Trophoblast cell (in vitro differentiated cells and primary cell): Measurements from ENCODE around the gene PTPRN2.

Experiments
- DNase-seq, 2 donors: peaks; one replicate each; pipeline ENCODE4 v3.0.0-alpha.2; 2016
- H2AFZ ChIP-seq: 2 replicates; pipeline ENCODE4 v1.6.1; 2013; ENCODE audit warnings: low read length, moderate library complexity, mild to moderate bottlenecking; ENCODE audit not compliant: insufficient read depth, poor library complexity
- H2AK5ac ChIP-seq: 2 replicates; pipeline ENCODE4 v1.6.1; 2013; ENCODE audit warnings: mild to moderate bottlenecking, low read length
- H2BK120ac ChIP-seq: 2 replicates; pipeline ENCODE4 v1.6.1; 2013; ENCODE audit warnings: low read length, mild to moderate bottlenecking, moderate library complexity; ENCODE audit not compliant: insufficient read depth, poor library complexity
- H2BK12ac ChIP-seq: 2 replicates; pipeline ENCODE4 v1.6.1; 2013; ENCODE audit warnings: mild to moderate bottlenecking, low read length, moderate library complexity
- H2BK5ac ChIP-seq: 2 replicates; pipeline ENCODE4 v1.6.1; 2013; ENCODE audit warnings: low read length, low read depth, moderate library complexity, mild to moderate bottlenecking; ENCODE audit not compliant: poor library complexity
- H3K14ac ChIP-seq: 2 replicates; pipeline ENCODE4 v1.6.1; 2013; ENCODE audit warnings: mild to moderate bottlenecking, low read length
- H3K18ac ChIP-seq: 2 replicates; pipeline ENCODE4 v1.6.1; 2013; ENCODE audit warnings: mild to moderate bottlenecking, low read length
- H3K23ac ChIP-seq: 2 replicates; pipeline ENCODE4 v1.6.1; 2013; ENCODE audit warnings: low read length
- H3K27ac ChIP-seq: 2 replicates; pipeline ENCODE4 v1.5.1; 2013; ENCODE audit warnings: low read depth, mild to moderate bottlenecking, inconsistent platforms, low read length, moderate library complexity
- H3K27me3 ChIP-seq: 2 replicates; pipeline ENCODE4 v1.6.1; 2013; ENCODE audit warnings: inconsistent platforms, mild to moderate bottlenecking, low read length, moderate library complexity; ENCODE audit not compliant: insufficient read depth
- H3K36me3 ChIP-seq, 2 experiments: 1 replicate in 1 of 2; 2 replicates in 1 of 2; pipeline ENCODE4 v1.6.1; 2013; ENCODE audit warnings: low read length in 2 of 2, mild to moderate bottlenecking in 2 of 2, moderate library complexity in 1 of 2; ENCODE audit not compliant: insufficient read depth in 2 of 2, control insufficient read depth in 1 of 2
- H3K4ac ChIP-seq: 2 replicates; pipeline ENCODE4 v1.6.1; 2013; ENCODE audit warnings: low read depth, mild to moderate bottlenecking, low read length, moderate library complexity
- H3K4me1 ChIP-seq, 2 experiments: 1 replicate in 1 of 2; 2 replicates in 1 of 2; pipeline ENCODE4 v1.6.1; 2013; ENCODE audit warnings: low read length in 2 of 2, mild to moderate bottlenecking in 2 of 2, moderate library complexity in 1 of 2; ENCODE audit not compliant: insufficient read depth in 2 of 2, control insufficient read depth in 1 of 2
- H3K4me2 ChIP-seq: 2 replicates; pipeline ENCODE4 v1.6.1; 2013; ENCODE audit warnings: inconsistent platforms, mild to moderate bottlenecking, low read length, moderate library complexity
- H3K4me3 ChIP-seq: 2 replicates; pipeline ENCODE4 v1.5.1; 2013; ENCODE audit warnings: mild to moderate bottlenecking, low read depth, low read length, inconsistent platforms
- H3K79me1 ChIP-seq: one replicate; pipeline ENCODE4 v1.6.1; 2013; ENCODE audit warnings: low read length
- H3K79me2 ChIP-seq: 2 replicates; pipeline ENCODE4 v1.6.1; 2013; ENCODE audit warnings: low read length, mild to moderate bottlenecking; ENCODE audit not compliant: control insufficient read depth, insufficient read depth, poor library complexity
- H3K9ac ChIP-seq: 2 replicates; pipeline ENCODE4 v1.6.1; 2013; ENCODE audit warnings: mild to moderate bottlenecking, low read length
- H3K9me3 ChIP-seq: 2 replicates; pipeline ENCODE4 v1.6.1; 2013; ENCODE audit warnings: low read depth, mild to moderate bottlenecking, control low read depth, inconsistent platforms, low read length; ENCODE audit not compliant: insufficient read depth
- H4K12ac ChIP-seq: 2 replicates; pipeline ENCODE4 v1.6.1; 2013; ENCODE audit warnings: low read depth, mild to moderate bottlenecking, low read length, moderate library complexity
- H4K8ac ChIP-seq: 2 replicates; pipeline ENCODE4 v1.6.1; 2013; ENCODE audit warnings: low read depth, mild to moderate bottlenecking, low read length, moderate library complexity
- H4K91ac ChIP-seq: one replicate; pipeline ENCODE4 v1.6.1; 2013; ENCODE audit warnings: low read depth, mild to moderate bottlenecking, low read length, moderate library complexity
- WGBS: extraction: QIAGEN DNeasy Blood & Tissue Kit; methylation state at CpG from one replicate; pipeline ENCODE4 v1.1.7; 2013; ENCODE audit warnings: missing lambda C conversion rate; ENCODE audit not compliant: insufficient read length, insufficient coverage; ENCODE audit errors: extremely low coverage; 5-methylcytosine and 5-hydroxymethylcytosine counted together

Gene PTPRN2

DNA sequence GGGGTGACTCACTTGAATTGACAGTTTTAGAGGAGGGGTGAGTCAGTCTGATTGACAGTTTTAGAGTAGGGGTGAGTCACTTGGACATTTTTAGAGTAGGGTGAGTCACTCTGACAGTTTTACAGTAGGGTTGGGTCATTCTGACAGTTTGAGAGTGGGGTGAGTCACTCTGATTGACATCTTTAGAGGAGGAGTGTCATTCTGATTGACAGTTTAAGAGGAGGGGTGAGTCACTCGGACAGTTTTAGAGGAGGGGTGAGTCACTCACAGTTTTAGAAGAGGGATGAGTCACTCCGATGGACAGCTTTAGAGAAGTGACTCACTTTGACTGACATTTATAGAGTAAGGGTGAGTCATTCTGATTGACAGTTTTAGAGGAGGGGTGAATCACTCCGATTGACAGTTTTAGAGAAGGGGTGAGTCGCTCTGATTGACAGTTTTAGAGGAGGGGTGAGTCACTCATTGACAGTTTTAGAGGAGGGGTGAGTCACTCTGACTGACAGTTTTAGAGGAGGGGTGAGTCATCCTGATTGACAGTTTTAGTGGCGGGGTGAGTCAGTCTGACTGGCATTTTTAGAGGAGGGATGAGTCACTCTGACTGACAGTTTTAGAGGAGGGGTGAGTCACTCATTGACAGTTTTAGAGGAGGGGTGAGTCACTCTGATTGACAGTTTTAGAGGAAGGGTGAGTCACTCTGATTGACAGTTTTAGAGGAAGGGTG is 655.0 kb downstream of the PTPRN2 start:
- Histone ChIP-seq H3K14ac (no peak overlapping the region), H3K18ac (no peak overlapping the region), H4K8ac (no peak overlapping the region), H2AK5ac (no peak overlapping the region), H3K23ac (no peak overlapping the region), H3K27me3 (no peaks in the 10 kb centered on the region), H3K36me3 (no peaks in the 10 kb centered on the region), H3K27ac (no peak overlapping the region), H3K4me2 (no peak overlapping the region), H3K4ac (no peak overlapping the region), H3K79me2 (no peaks in the 10 kb centered on the region), H3K4me3 (no peak overlapping the region), H3K9me3 (peaks cover 20% of the 10 kb centered on the region), H3K4me1 (no peaks in the 10 kb centered on the region), H2BK5ac (no peak overlapping the region), H3K9ac (no peak overlapping the region), H2BK12ac (no peak overlapping the region), H2BK120ac (no peak overlapping the region), H3K79me1 (no peaks in the 10 kb centered on the region), H2AFZ (no peak overlapping the region), H4K12ac (no peak overlapping the region), H4K91ac (no peak overlapping the region)
- WGBS: no CpG with 5 or more reads among the region's 5 CpGs
- DNase-seq: peak; percentile 18 to 43

DNA sequence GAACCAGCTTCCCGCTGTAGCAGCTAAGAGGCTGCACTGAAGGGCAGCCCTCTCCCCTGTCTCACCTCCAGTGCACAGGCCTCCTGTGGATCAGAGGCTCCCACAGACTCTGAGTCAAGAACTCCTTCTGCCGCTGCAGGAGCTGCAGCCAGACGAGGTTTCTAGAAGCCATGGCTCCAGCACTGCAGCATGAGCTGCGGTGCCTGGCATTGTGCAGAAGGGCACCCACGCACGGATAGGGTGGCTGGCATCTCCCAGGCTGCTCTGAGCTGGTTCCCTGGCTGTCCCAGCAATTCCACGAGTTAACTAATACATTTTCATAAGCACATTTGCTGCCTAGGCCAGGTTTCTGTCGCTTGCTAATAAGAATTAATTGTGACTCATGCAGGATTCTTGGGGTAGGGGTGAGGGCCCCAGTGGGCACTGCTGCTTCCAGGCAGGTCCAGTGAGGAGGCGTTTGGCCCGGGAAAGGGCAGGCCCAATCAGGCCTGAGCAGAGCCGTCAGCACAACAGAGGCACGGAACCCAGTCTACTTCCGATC is 656.6 kb downstream of the PTPRN2 start:
- no peaks in the 10 kb centered on the region for H3K27me3 ChIP-seq
- H2AK5ac ChIP-seq: no peak overlapping the region

DNA sequence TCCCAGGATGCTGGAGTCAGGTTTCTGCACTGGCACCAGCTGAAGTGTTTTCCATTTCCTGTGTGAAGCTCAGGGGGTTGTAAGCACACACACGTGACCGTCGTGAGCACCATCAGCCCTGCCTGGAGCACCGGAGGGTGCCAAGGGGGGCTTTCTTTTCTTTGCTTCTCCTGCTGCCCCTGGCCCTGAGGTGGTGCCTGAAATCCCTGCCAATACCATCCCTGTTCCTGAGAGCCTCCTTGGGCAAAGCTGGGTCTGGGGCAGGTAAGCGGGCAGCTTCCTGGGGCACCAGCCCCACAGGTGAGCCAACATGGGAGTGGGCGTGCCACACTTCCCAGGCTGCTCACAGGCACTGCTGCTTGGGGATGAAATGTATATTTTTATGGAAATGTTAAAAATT is 657.2 kb downstream of the PTPRN2 start:
- Histone ChIP-seq H2BK120ac (no peak overlapping the region), H3K4ac (no peak overlapping the region), H3K9me3 (peaks cover 17% of the 10 kb centered on the region), H4K8ac (no peak overlapping the region), H2AK5ac (no peak overlapping the region), H3K9ac (no peak overlapping the region), H3K4me1 (no peaks in the 10 kb centered on the region), H4K91ac (no peak overlapping the region), H3K79me2 (no peaks in the 10 kb centered on the region), H3K4me2 (no peak overlapping the region), H3K14ac (no peak overlapping the region), H3K4me3 (no peak overlapping the region), H3K18ac (no peak overlapping the region), H2AFZ (no peak overlapping the region), H2BK5ac (no peak overlapping the region), H3K79me1 (no peaks in the 10 kb centered on the region), H3K36me3 (no peaks in the 10 kb centered on the region), H3K27me3 (no peaks in the 10 kb centered on the region), H3K23ac (no peak overlapping the region), H3K27ac (no peak overlapping the region), H2BK12ac (no peak overlapping the region), H4K12ac (no peak overlapping the region)
- no peak for DNase-seq
- WGBS: no CpG with 5 or more reads among the region's 6 CpGs

More for the DNA sequence above, 656.6 kb downstream of the PTPRN2 start:
- whole genome bisulfite sequencing: no CpG with 5 or more reads among the region's 13 CpGs
- Histone ChIP-seq H3K4me3 (no peak overlapping the region), H4K12ac (no peak overlapping the region), H4K91ac (no peak overlapping the region), H3K36me3 (no peaks in the 10 kb centered on the region), H3K4me1 (no peaks in the 10 kb centered on the region), H2BK5ac (no peak overlapping the region), H3K27ac (no peak overlapping the region), H2AFZ (no peak overlapping the region), H2BK12ac (no peak overlapping the region), H3K9me3 (peaks cover 17% of the 10 kb centered on the region), H3K4me2 (no peak overlapping the region), H3K4ac (no peak overlapping the region), H3K14ac (no peak overlapping the region), H3K23ac (no peak overlapping the region), H2BK120ac (no peak overlapping the region), H4K8ac (no peak overlapping the region), H3K9ac (no peak overlapping the region), H3K18ac (no peak overlapping the region), H3K79me2 (no peaks in the 10 kb centered on the region), H3K79me1 (no peaks in the 10 kb centered on the region)
- DNase-seq: no peak

DNA sequence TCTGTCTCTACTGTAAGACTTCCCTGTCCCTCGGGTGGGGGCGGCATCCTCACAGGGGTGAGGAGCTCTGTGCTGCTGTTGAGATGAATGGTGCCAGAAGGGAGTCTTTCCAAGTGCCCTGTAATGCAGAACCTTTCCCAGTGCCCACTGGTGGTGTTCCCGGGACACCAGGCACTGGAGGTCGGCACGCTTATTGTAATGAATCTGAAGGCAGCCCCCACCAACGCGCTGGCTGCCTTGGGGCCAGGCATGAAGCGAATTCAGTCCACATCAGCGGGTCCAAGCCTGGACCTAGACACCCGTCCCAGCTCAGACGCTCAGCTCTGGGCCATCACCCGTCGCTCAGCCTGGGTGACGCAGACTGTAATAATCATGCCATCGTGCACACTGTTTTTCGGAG is 658.0 kb downstream of the PTPRN2 start:
- Histone ChIP-seq H3K36me3 (no peaks in the 10 kb centered on the region), H3K79me2 (no peaks in the 10 kb centered on the region), H3K4me3 (no peak overlapping the region), H3K14ac (no peak overlapping the region), H3K4me2 (no peak overlapping the region), H3K23ac (no peak overlapping the region), H3K9ac (no peak overlapping the region), H2BK5ac (no peak overlapping the region), H2BK120ac (no peak overlapping the region), H3K9me3 (peaks cover 16% of the 10 kb centered on the region), H3K27ac (no peak overlapping the region), H4K91ac (no peak overlapping the region), H4K12ac (no peak overlapping the region), H3K27me3 (no peaks in the 10 kb centered on the region), H4K8ac (no peak overlapping the region), H2BK12ac (no peak overlapping the region), H2AFZ (no peak overlapping the region), H3K18ac (no peak overlapping the region), H3K4me1 (no peaks in the 10 kb centered on the region), H3K79me1 (no peaks in the 10 kb centered on the region), H3K4ac (no peak overlapping the region), H2AK5ac (no peak overlapping the region)
- no peak for DNase-seq
- no CpG with 5 or more reads among the region's 16 CpGs for WGBS
